Prostate gland (tissue), 2 donors: ENCODE measurements around the gene CADM3.

Experiments
- CTCF ChIP-seq, 4 experiments: fragments of 200-600 bp in 2 of 4; fragments of 450-650 bp in 2 of 4; sonication (generic) in 2 of 4; IDR thresholded peaks; 1 replicate in 3 of 4; 2 replicates in 1 of 4; pipeline ENCODE4 v1.5.1; 2016 to 2019; ENCODE audit warnings: antibody characterized with exemption in 4 of 4, mild to moderate bottlenecking in 2 of 4, moderate library complexity in 2 of 4
- POLR2A ChIP-seq: fragments of 450-650 bp; IDR thresholded peaks from one replicate; pipeline ENCODE4 v1.6.1; 2016; ENCODE audit warnings: antibody characterized with exemption, mild to moderate bottlenecking
- POLR2AphosphoS5 ChIP-seq: sonication (generic); formaldehyde crosslinking; IDR thresholded peaks from one replicate; pipeline ENCODE4 v1.6.1; 2017; ENCODE audit warnings: antibody characterized with exemption

GRCh38 chr1:159187033-159187432 lies 15.6 kb downstream of the CADM3 start:
- TF ChIP-seq POLR2AphosphoS5 (no peak), POLR2A (no peak), CTCF (IDR thresholded peaks at IDR 0.05) (no peak)
